Measurements from ENCODE around the gene PLIN3.

DNA sequence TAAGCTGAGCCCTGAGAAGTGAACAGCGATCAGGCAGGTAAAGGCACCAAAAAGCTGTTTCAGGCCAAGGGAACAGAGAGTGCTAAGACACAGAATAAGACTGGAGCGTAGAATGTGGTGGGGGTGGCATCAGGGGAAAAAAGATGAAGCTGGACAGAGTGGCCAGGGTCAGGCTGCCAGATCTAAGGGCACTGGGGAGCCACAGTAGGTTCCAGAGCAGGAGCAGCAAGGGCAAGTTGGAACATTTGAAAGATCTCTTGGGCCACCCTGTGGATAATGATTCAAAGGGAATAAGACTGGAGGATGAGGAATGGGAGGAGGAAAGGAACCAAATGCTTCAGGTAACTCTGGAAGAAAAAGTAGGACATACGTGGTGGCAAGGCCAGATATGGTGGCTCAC lies 6.5 kb upstream of the PLIN3 start:
- no peak for TF ChIP-seq POLR2A (IDR thresholded peaks at IDR 0.05)
- TF ChIP-seq, protein P1, sequence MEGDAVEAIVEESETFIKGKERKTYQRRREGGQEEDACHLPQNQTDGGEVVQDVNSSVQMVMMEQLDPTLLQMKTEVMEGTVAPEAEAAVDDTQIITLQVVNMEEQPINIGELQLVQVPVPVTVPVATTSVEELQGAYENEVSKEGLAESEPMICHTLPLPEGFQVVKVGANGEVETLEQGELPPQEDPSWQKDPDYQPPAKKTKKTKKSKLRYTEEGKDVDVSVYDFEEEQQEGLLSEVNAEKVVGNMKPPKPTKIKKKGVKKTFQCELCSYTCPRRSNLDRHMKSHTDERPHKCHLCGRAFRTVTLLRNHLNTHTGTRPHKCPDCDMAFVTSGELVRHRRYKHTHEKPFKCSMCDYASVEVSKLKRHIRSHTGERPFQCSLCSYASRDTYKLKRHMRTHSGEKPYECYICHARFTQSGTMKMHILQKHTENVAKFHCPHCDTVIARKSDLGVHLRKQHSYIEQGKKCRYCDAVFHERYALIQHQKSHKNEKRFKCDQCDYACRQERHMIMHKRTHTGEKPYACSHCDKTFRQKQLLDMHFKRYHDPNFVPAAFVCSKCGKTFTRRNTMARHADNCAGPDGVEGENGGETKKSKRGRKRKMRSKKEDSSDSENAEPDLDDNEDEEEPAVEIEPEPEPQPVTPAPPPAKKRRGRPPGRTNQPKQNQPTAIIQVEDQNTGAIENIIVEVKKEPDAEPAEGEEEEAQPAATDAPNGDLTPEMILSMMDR (IDR thresholded peaks at IDR 0.05 in 8 of 11, conservative IDR thresholded peaks at IDR 0.05 in 3 of 11): no peak

Measured in spleen (tissue), 7 donors.